Type B pancreatic cell (in vitro differentiated cells): Measurements from ENCODE around the gene AGER. TPM values are rescaled to one million over a fixed set of nuclear protein-coding genes. Genes with fewer than 3 reads are reported as not detected.
A peak's percentile ranks its signal among the peaks of the same experiment; 100 is the strongest.

Experiments
- DNase-seq: peaks from one replicate; pipeline ENCODE4 v3.0.0; 2021; ENCODE audit warnings: mixed read lengths; ENCODE audit not compliant: unreplicated experiment; ENCODE audit errors: extremely low spot score
- H3K27ac Mint-ChIP-seq: 2 replicates; pipeline ENCODE4 v1.8.0; 2021; ENCODE audit warnings: mild to moderate bottlenecking, mixed read lengths
- H3K27me3 Mint-ChIP-seq: 2 replicates; pipeline ENCODE4 v1.8.0; 2021; ENCODE audit warnings: mixed read lengths
- H3K36me3 Mint-ChIP-seq: 2 replicates; pipeline ENCODE4 v1.8.0; 2021; ENCODE audit warnings: mixed read lengths
- H3K4me1 Mint-ChIP-seq: one replicate; pipeline ENCODE4 v1.8.0; 2021; ENCODE audit warnings: mixed read lengths; ENCODE audit not compliant: unreplicated experiment
- H3K4me3 Mint-ChIP-seq: 2 replicates; pipeline ENCODE4 v1.8.0; 2021; ENCODE audit warnings: mild to moderate bottlenecking, mixed read lengths
- H3K9me3 Mint-ChIP-seq: 2 replicates; pipeline ENCODE4 v1.8.0; 2021; ENCODE audit warnings: mixed read lengths
- CTCF ChIP-seq: fragments of 200-600 bp; sonication (generic); conservative IDR thresholded peaks from 2 replicates; pipeline ENCODE4 v1.5.0; 2021; ENCODE audit warnings: antibody characterized with exemption, mild to moderate bottlenecking
- total RNA-seq: library from RNA; stranded (reverse); gene quantifications from 2 replicates; pipeline ENCODE4 v1.2.1, GENCODE V29; 2021; ENCODE audit warnings: low replicate concordance

Gene AGER
- total RNA-seq, 1 donor from 2014 or later: 16.9 TPM

- Mint-ChIP-seq H3K27me3 (no peaks in the 10 kb centered on the region), H3K36me3 (peaks cover 1% of the 10 kb centered on the region), H3K27ac (peak within 1 kb of the TSS; percentile 80), H3K4me3 (no peak within 1 kb of the TSS), H3K4me1 (peaks cover 46% of the 10 kb centered on the region), H3K9me3 (no peaks in the 10 kb centered on the region)
- no peak for TF ChIP-seq CTCF
- no peak for DNase-seq
Measured at GRCh38 chr6:32192608-32193039, 8.6 kb upstream of the AGER start, which contains the start of gene GPSM3. Gene GPSM3, minus strand, starts transcription at chr6:32192643. Its CDS starts 130 bp downstream, at chr6:32192513.

- peak overlapping the region; percentile 77 for H3K27ac Mint-ChIP-seq
- no peaks in the 10 kb centered on the region for H3K27me3 Mint-ChIP-seq
- peaks cover 50% of the 10 kb centered on the region for H3K4me1 Mint-ChIP-seq
- TF ChIP-seq CTCF: no peak
- H3K9me3 Mint-ChIP-seq: no peaks in the 10 kb centered on the region
- H3K4me3 Mint-ChIP-seq: no peak overlapping the region
- peak; percentile 68 for DNase-seq
- peaks cover 7% of the 10 kb centered on the region for H3K36me3 Mint-ChIP-seq
Measured at GRCh38 chr6:32191696-32192607, 7.9 kb upstream of the AGER start.

- peak overlapping the region; percentile 77 for H3K27ac Mint-ChIP-seq
- peak overlapping the region; percentile 34 for H3K4me3 Mint-ChIP-seq
- H3K9me3 Mint-ChIP-seq: no peaks in the 10 kb centered on the region
- peaks cover 50% of the 10 kb centered on the region for H3K4me1 Mint-ChIP-seq
- no peak for TF ChIP-seq CTCF
- H3K36me3 Mint-ChIP-seq: peaks cover 11% of the 10 kb centered on the region
- DNase-seq: no peak
- no peaks in the 10 kb centered on the region for H3K27me3 Mint-ChIP-seq
Measured at GRCh38 chr6:32190911-32191677, 7.0 kb upstream of the AGER start.

- Mint-ChIP-seq H3K36me3 (peaks cover 16% of the 10 kb centered on the region), H3K27ac (peak within 1 kb of the TSS; percentile 94), H3K4me1 (peaks cover 54% of the 10 kb centered on the region), H3K9me3 (no peaks in the 10 kb centered on the region), H3K4me3 (peak within 1 kb of the TSS; percentile 96), H3K27me3 (no peaks in the 10 kb centered on the region)
- DNase-seq: peak; percentile 79
- no peak for TF ChIP-seq CTCF
Measured at GRCh38 chr6:32190054-32190851, 6.2 kb upstream of the AGER start, which contains the start of gene PBX2. Gene PBX2, minus strand, starts transcription at chr6:32190202. Its CDS starts 287 bp downstream, at chr6:32189915.

GRCh38 chr6:32189742-32190053, 5.6 kb upstream of the AGER start:
- peak overlapping the region; percentile 94 for H3K27ac Mint-ChIP-seq
- H3K36me3 Mint-ChIP-seq: peaks cover 16% of the 10 kb centered on the region
- peaks cover 49% of the 10 kb centered on the region for H3K4me1 Mint-ChIP-seq
- TF ChIP-seq CTCF: no peak
- peak overlapping the region; percentile 96 for H3K4me3 Mint-ChIP-seq
- H3K9me3 Mint-ChIP-seq: no peaks in the 10 kb centered on the region
- H3K27me3 Mint-ChIP-seq: no peaks in the 10 kb centered on the region
- DNase-seq: peak; percentile 67
